NCI-H748 treated with DMSO at 0.1 percent for 48 hours (cell line): ENCODE results near the gene IL32.
"Not testable (repeated sequence)": the region's sequence is repeated elsewhere in the genome, so short reads cannot be mapped to it uniquely, and the experiment has no call there.

Experiments
- DNase-seq: peaks from one replicate; lab custom pipeline; 2025; lab: John Stamatoyannopoulos, UW

IL32 gene

DNA sequence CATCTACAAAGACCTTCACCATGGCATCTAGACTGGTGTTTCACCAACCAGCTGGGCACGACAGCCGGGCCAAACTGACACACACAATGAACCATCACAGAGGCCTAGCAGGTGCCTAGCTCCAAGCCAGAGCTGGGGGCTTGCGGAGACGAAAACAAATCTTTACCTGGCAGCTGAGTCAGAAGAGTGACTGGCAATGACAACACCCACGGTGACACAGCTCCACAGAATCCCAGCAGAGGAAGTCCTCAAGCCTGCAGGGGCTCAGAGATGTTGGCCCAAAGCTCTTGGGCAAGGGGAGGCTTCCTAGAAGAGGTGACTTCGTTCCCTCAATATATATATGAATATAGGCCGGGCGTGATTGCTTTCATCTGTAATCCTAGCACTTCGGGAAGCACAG, 13.9 kb upstream of the IL32 start:
- DNase-seq, result no peak

DNA sequence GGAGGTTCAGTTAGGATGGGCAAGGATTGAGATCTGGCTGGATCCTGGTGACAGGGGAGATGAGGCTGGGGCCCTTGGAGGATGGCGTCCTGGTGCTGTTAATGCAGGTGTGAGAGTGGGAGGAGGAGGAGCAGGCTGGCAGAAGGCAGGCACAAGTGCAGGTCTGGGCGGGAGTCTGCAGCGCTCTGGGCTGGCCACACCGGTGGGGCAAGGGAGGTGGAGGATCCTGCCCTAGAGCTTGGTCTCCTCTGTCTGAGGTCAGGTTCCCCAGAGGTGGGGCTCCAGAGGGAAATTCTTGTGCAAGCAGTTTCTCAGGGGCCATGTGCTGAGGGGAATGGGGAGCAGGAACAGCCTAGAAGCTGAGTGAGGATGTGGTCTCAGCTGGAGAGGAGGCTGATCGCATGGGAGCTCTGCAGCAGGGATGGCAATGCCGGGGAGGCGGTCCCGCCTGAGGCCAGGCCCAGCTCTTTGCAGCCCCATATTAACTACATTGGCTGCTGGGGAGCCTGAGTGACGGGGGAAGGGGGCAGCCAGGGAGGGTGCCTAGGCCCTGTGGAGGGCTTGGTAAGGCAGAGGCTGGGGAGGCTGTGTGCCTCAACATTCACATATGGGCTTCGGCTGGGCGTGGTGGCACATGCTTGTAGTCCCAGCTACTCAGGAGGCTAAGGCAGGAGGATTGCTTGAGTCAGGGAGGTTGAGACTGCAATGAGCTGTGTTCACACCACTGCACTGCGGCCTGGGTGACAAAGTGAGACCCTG, 12.7 kb upstream of the IL32 start:
- DNase-seq, result not testable (repeated sequence)

DNA sequence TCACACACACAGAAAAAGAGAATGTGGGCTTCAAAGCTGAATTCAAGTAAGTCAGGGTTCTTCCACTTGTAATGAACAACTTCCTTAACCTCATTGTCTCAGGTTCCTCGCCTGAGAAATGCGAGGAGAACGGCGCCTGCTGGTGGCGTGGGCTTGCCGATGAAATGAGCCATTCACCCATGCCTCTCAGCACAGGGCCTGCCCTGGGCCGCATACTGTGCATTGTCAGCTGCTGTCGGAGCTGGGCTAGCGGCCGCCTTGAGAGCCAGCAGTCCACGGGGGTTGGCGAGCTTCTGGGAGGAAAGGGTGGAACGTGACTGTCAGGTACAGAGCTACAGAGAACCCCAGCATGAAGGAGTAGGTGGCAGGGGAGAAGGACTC, 12.1 kb upstream of the IL32 start:
- not testable (repeated sequence) for DNase-seq

DNA sequence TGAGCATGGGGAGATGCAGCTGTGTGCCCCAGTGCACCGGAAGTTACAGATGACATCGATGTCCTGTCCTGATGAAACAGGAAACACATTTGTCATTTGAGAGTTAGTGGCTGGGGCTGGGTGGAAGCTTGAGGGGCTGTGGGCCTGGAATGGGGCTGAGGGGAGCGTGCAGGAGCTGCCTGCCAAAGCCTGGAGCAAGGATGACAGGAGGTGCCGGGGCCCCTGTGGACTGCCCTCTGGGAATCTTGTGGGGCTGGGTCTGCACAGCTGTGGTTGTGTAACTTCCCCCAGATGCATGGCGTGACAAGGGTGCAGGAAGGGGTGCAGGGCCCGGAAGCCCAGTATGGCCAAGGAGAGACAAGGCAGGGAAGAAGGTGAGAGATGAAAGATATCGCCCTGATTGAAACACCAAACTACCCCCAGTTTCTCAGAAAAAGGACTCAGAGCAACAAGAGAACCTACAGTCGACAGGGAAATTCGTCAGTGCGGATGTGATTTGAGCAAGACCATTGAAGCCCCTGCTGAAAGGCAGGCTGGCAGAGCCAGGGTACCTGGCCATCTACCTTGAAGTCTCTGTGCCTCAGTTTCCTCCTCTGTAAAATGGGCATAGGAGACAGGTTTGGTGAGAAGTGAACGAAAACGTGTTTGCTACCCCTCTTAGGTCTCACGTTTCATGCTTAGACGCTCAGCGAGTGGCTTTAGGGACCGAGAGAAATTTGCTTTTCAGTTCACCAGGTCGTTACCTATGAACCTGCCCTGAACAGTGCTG, 10.3 kb upstream of the IL32 start:
- DNase-seq, result no peak

DNA sequence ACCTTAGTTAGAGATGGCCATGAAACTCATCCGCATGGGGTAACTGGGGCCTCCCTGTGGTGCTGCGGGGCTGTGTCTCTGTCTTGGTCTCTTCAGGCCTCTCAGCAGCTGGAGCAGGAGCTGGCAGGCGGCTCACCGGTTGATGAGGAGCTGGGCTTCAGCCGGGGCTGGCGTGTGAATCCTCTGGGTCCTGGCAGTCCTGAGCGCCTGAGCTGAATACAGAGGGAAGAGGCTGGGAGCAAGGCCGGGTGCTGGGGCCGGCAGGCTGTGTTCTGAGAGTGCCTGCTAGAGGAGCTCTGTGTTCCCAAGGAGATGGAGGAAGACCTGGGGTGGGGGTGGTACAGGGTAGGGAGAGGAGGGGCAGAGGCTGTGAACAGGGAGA, 9.7 kb upstream of the IL32 start:
- DNase-seq, result not testable (repeated sequence)

DNA sequence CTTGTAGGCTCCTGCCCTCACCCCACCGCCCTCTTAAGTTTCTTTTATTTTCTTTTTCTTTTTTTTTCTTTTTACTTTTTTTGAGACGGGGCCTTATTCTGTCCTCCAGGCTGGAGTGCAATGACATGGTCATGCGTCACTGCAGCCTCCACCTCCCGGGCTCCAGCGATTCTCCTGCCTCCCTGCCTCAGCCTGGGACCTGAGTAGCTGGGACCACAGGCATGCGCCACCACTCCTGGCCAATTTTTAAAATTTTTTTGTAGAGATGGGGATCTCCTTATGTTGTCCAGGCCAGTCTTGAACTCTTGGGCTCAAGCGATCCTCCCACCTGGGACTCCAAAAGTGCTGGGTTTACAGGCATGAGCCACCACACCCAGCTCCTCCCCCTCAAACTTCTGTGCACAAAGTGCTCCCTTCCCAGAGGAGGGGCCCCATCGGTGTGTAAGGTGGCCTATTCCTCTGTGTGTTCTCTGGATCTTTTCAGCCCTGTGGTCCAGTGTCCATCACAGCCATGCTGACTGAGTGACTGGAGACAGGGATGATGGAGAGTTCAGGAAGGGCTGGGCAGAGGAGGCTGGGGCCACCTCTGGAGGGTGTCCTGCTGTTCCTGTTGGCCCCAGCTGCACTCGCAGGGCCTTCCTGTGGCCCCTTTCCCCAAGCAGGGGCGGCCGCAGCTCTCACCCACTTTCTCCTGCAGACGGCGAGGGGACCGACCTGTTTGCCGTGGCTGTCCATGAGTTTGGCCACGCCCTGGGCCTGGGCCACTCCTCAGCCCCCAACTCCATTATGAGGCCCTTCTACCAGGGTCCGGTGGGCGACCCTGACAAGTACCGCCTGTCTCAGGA, 8.9 kb upstream of the IL32 start:
- DNase-seq, result no peak

DNA sequence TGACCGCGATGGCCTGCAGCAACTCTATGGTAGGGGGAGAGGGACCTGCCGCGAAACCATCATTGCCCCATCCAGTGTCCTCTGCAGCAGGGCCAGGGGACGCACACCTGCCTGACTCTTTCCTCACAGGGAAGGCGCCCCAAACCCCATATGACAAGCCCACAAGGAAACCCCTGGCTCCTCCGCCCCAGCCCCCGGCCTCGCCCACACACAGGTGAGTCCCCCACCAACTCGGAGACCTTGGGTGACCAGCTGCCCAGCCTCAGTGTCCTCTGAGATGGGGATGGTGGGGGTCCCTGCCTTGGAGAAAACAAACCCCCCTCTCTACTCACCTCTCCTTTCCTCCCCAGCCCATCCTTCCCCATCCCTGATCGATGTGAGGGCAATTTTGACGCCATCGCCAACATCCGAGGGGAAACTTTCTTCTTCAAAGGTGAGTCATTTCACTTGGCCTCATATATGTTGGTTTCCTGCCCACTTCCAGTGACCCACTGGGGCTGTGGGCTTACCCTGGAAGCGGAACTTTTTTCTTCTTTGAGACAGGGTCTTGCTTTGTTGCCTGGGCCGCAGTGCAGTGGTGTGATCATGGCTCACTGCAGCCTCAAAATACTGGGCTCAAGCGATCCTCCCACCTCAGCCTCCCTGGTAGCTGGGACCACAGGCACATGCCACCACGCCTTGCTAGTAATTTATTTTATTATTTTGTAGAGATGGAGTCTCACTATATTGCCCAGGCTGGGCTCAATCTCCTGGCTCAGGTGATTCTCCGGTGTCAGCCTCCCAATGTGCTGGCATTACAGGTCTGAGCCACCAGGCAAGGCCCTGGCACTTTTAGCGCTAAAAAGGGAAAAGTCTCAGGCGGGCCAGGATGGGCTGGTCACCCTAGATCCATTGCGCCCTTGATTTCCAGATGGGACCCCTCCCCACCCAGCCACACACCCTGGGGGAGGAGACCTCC, 8.0 kb upstream of the IL32 start:
- no peak for DNase-seq

DNA sequence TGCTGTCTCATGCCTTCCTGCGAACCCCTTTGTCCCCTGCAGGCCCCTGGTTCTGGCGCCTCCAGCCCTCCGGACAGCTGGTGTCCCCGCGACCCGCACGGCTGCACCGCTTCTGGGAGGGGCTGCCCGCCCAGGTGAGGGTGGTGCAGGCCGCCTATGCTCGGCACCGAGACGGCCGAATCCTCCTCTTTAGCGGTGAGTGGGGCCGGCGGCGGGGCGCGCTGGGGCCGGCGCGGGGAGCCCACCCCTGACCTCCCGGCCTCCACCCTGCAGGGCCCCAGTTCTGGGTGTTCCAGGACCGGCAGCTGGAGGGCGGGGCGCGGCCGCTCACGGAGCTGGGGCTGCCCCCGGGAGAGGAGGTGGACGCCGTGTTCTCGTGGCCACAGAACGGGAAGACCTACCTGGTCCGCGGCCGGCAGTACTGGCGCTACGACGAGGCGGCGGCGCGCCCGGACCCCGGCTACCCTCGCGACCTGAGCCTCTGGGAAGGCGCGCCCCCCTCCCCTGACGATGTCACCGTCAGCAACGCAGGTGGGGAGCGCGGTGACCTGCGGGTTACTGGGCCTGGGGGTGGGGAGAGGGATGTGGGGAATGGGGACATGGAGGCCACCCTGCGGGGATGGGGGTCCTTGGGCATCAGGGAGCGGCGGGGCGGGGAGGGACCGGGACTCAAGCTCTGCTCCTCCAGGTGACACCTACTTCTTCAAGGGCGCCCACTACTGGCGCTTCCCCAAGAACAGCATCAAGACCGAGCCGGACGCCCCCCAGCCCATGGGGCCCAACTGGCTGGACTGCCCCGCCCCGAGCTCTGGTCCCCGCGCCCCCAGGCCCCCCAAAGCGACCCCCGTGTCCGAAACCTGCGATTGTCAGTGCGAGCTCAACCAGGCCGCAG, 7.1 kb upstream of the IL32 start:
- DNase-seq, result no peak

DNA sequence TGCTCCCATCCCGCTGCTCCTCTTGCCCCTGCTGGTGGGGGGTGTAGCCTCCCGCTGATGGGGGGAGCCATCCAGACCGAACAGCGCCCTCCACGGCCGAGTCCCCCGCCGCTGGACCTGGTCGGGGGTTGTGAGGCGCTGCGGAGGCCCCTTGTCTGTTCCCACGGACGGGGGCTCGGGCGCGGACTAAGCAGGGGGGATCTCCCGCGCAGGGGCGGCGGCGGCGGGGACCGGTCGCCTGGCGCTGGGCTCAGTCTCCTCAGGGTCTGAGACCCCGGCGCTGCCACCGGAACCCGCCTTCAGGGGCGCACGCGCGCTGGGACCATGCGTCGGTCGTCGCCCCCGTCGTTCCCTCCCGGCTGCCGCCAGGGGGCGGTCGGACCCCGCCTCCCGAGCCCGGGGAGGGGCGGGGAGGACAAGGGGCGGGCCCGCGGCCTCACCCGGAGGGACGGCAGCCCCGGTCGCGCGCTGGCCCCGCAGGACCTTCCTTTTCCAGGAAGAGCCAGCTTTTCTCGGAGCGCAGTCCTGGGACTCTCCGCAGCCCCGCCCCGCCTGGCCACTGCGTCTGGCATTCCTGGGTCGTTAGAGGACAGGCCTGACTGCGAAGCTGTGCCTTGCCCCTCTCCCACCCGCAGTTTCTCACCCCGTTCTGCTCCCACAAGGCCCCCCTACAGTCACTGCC, 6.3 kb upstream of the IL32 start:
- peak; percentile 4 for DNase-seq

DNA sequence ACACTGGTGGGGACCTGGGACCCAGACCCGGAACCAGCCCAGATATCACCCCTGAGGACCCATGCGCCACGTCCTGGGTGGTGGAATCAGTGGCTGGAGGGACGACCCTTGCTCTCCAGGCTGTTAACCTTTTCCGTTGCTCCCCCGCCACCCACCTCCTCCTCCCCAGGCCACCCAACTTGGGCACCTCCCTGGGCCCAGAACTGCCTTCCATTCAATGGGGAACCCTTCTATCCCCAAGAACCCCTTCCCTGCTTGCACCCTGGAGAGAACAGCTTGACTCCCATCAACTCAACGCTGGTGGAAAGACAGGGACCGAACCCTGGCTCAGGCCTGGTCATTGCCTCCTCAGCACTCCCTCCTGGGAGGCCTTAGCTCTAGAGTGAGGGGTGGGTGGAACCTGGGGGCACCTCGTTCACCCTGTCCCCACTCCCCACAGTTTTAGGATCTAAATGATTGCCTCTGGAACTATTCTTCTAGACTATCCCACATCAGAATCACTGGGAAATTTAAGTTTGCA, 5.7 kb upstream of the IL32 start:
- no peak for DNase-seq

DNA sequence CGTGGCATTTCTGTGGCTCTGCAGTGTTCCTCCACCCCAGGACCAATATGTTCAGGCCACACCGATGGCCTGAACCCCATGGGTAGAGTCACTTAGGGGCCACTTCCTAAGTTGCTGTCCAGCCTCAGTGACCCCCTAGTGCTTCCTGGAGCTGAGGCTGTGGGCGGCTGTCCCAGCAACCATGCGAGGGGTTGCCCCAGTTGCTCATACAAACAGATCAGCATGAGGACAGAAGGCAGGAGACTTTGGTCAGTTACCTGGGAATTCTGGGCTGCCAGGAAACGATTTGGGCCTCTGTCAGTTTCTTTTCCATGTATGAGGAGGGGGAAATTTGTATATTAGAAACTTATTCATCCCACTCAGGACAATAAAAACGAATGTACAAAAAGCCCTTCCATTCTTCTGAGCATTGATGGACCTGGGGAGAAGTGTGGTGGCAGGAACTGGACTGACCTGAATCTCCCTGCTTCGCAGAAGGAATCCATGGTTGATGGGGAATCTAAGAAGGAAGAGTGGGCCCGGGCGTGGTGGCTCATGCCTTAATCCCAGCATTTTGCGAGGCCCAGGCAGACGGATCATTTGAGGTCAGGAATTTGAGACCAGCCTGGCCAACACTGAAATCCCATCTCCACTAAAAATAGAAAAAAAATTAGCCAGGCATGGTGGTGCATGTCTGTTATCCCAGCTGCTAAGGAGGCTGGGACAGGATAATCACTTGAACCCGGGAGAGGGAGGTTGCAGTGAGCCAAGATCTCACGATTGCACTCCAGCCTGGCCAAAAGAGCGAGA, 4.9 kb upstream of the IL32 start:
- DNase-seq, result no peak

DNA sequence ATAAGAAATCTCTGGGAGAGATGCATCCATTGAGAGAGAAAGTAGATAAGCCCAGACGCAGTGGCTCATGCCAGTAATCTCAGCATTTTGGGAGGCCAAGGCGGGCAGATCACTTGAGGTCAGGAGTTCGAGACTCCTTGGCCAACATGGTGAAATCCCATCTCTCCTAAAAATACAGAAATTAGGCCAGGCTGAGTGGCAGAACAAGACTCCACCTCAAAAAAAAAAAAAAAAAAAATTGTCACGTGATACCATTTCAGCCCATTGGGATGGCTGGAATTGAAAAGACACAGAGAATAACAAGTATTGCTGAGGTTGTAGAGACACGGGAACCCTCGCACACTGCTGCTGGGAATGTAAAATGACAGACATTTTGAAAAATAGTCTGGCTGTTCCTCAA, 2.9 kb upstream of the IL32 start:
- no peak for DNase-seq

DNA sequence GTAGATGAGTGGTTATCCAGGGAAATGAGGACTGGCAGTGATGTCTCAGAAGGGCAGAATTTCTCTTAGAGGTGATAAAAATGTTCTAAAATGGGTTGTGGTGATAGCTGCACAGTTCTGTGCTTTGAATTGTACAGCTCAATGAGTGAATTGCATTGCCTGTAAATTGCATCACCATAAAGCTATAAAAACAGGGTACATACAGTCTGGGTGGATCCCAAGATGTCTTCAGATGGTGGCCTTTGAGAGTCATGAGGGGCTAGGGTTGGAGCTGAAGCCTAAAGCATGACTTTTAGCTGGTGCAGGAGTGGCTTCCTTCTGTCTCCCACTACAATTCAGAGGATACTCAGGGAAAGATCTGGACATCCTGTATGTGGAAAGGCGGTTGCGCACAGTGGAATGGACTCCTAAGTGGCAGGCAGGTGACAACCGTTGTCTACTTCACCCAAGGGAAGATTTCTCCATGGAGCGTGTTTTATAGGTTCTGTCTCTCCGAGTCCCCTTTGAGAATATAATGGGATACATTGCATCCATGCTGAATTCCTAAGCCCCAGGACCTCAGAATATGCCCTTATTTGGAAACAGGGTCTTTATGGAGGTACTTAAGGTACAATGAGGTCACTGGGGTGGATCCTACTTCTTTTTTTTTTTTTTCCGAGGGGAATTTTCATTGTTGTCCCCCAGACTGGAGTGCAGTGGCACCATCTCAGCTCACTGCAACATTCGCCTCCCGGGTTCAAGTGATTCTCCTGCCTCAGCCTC, 1.6 kb upstream of the IL32 start:
- no peak for DNase-seq

DNA sequence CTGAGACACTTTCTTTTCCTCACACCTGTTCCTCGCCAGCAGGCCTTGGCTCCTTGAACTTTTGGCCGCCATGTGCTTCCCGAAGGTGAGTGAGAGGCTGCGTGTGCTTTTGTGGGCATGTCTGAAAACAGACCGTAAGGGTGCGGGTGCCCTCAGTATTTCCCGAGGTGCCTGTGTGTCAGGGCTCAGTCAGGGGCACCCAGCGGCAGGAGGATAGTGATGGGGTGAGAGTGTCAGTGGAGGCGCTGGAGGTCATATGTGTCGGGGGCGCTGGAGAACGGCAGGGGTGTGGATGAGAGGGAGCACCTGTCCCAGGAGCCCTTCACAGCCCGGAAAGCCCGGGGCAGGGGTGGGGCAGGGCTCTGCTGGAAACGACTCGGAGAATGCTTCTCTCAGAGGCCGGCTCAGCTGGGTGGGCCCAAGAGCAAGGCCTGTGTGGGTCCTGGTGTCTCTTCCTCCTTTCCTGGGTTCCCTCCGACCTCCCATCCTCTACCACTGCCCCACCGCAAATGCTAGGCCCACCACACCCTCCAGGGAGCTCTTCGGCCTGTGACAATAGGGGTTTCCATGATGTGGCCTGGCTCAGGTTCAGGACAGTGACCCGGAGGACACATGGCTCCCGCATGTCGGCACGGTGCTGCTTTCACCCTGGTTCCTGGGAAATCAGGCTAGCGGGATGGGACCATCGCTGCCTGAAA, 451 bp downstream of the IL32 start:
- DNase-seq, result no peak

DNA sequence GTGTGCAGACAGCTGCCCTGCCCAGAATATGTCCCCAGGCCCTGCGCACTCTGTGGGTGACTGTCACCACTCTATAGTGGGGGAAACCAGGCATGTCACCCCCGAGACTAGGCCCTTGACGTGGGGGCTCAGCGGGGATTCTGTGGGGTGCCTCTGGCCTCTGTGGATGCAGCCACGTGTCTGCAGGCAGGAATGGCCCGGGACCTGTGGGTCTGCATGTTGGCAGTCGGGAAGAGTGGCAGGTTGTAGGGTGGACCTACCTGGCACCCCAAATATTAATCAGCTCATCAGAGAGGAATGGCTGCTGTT, 954 bp downstream of the IL32 start:
- no peak for DNase-seq

DNA sequence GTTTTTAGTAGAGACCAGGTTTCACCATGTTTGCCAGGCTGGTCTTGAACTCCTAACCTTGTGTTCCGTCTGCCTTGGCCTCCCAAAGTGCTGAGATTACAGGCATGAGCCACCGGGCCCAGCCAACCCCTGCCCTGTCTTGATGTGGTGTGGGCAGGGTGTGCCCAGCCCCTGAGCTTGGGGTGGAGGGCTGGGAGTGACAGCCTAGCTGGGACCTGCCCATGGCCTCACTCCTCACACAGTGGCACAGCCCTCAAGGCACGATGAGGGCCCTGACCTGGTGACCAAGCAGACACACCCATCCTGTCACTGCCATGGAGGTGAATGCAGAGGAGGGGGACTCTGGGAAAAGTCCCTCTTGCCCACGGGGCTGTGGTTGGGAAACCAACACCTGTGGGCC, 3.0 kb downstream of the IL32 start:
- DNase-seq, result no peak

DNA sequence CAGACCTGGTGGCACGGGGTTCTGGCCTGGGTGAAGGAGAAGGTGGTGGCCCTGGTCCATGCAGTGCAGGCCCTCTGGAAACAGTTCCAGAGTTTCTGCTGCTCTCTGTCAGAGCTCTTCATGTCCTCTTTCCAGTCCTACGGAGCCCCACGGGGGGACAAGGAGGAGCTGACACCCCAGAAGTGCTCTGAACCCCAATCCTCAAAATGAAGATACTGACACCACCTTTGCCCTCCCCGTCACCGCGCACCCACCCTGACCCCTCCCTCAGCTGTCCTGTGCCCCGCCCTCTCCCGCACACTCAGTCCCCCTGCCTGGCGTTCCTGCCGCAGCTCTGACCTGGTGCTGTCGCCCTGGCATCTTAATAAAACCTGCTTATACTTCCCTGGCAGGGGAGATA, 3.7 kb downstream of the IL32 start:
- not testable (repeated sequence) for DNase-seq

DNA sequence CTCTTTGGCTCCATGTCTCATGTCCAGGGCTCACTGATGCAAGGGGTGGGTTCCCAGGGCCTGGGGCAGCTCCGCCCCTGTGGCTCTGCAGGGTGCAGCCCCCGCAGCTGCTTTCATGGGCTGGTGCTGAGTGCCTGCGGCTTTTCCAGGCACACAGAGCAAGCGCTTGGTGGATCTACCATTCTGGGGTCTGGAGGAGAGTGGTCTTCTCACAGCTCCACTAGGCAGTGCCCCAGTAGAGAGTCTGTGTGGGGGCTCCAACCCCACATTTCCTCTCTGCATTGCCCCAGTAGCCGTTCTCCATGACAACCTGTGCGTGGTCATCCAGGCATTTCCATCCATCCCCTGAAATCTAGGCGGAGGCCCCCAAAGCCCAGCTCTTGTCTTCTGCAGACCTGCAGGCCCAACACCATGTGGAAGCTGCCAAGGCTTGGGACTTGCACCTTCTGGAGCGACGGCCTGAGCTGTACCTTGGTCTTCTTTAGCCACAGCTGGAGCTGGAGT, 5.2 kb downstream of the IL32 start:
- no peak for DNase-seq
